NCI-H524 (cell line): ENCODE measurements around the gene MAP2K3.
"Not testable (repeated sequence)": the region's sequence is repeated elsewhere in the genome, so short reads cannot be mapped to it uniquely, and the experiment has no call there.

Source experiments
- DNase-seq, 2 experiments: peaks; one replicate each; lab custom pipeline; 2025; lab: John Stamatoyannopoulos, UW

The MAP2K3 gene

GRCh38 chr17:21296097-21297025 lies 11.8 kb downstream of the MAP2K3 start:
- DNase-seq = no peak

DNA sequence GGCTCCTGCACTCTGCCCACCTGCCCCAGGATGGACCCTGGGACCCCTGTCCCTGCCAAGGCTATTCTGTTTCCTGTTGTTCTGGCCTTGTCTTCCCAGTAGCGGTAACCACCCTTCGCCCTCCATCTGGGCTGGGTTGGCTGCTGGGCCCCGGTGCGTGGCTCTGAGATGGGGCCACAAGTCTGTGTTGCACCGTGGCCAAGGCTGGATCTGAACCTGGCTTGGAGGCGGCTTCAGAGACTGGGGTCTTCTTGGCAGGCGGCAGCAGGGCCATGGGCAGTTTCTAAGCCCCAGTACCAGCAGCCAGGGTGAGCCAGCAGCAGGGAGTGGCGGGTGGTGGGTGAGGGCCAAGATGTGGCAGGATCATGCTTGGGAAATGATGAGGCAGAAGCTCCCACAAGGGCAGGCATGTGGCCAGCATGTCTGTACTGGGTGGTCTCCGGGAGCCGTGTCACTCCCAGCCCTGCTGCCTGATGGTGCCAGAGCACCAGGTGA lies 12.6 kb downstream of the MAP2K3 start:
- DNase-seq = no peak

GRCh38 chr17:21297597-21297996 lies 13.1 kb downstream of the MAP2K3 start:
- no peak for DNase-seq

- no peak for DNase-seq
These were observed 13.8 kb downstream of the MAP2K3 start for GRCh38 chr17:21298056-21298982.

DNA sequence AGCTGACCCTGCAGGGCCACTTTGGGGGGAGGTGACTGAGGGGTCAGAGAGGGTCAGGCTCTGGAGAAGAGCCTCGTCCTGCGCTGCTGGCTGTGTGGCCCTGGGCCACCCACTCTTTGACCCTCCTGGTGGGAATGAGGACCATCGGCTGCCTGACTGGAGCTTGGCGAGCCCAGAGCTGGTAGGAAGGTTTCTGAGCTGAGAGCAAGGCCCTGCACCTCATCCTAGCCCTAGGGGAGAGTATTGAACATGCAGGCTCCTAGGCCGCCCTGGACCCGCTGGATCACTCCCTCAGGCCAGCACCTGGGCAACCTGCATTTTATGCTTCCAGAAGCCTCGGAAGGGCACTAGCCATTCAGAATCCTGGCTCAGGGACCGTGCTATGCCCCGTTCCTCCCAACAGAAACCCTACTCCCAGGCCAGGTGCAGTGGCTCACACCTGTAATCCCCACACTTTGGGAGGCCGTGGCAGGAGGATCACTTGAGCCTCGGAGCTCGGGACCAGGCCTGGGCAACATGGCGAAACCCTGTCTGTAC lies 14.5 kb downstream of the MAP2K3 start:
- no peak for DNase-seq

GRCh38 chr17:21299981-21300600 lies 15.6 kb downstream of the MAP2K3 start:
- peak; percentile 56 to 75 for DNase-seq

DNA sequence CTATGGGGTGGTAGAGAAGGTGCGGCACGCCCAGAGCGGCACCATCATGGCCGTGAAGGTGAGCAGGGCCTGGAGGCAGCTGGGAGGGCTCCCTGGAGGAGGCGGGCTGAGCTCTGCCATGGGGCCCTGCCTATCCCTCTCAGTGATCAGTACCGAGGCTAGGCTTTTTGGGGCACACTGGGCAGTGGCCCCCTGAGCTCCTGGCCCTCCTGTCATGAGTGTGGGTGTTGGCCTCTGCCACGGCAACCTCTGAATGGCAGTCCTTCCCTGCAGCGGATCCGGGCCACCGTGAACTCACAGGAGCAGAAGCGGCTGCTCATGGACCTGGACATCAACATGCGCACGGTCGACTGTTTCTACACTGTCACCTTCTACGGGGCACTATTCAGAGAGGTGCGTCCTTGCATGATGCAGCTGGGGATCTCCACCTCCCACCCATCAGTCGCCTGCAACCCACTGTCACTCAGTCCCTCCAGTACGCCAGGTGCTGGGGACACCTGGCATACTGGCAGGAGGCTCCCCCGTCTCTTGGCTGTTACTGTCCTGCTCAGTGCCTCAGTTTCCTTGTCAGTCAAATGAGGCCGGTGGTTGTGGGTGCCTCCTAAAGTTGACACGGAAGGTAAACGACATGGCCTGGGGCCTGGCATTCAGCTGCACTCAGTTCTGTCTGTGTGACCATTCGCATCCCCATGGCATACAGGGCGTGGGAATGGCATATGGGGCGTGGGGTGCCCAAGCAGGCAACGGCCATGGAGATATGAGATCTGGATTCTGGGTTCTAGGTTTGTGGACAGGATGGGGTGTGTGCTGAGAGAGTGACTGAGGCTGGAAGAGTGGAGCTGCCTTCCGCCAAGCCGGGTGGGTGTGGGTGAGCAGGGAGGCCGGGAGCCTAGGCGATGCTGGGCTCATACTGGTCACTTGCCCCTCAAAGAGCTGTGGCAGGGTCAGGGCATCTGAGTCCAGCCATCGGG lies 16.4 kb downstream of the MAP2K3 start:
- DNase-seq = no peak

- DNase-seq = peak; percentile 75 to 92
These were observed 17.4 kb downstream of the MAP2K3 start for GRCh38 chr17:21301593-21302550.

- no peak for DNase-seq
These were observed 18.4 kb downstream of the MAP2K3 start for GRCh38 chr17:21302711-21303425.

DNA sequence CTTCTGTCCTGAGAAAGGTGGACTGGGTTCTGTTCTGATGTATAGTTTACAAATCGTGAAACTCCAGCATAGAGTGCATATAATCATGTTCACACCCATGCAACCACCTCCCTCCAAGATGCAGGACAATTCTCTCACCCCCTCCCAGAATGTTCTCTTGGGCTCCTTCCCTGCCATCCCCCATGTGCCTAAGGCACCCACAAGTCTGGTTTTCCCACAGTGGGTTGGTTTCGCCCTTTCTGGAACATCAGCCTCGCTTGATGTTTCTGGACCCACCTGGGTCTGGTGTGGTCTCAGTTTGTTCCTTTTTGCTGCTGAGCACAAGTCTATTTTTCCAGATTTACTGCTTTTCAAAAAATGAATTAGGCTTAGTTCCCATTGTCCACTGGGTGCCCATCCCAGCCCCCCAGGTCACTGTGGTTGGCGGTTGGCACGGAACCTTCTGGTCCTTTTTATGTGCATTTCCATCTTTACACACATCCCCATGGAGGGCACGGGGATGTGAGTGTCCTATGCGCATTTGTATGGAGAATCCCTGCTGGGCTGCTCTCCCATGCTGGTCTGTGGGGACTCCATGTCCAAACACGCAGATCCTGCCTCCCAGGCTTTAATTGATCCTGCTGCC lies 19.0 kb downstream of the MAP2K3 start:
- DNase-seq = no peak

- no peak for DNase-seq
These were observed 19.6 kb downstream of the MAP2K3 start for GRCh38 chr17:21304091-21304490.

DNA sequence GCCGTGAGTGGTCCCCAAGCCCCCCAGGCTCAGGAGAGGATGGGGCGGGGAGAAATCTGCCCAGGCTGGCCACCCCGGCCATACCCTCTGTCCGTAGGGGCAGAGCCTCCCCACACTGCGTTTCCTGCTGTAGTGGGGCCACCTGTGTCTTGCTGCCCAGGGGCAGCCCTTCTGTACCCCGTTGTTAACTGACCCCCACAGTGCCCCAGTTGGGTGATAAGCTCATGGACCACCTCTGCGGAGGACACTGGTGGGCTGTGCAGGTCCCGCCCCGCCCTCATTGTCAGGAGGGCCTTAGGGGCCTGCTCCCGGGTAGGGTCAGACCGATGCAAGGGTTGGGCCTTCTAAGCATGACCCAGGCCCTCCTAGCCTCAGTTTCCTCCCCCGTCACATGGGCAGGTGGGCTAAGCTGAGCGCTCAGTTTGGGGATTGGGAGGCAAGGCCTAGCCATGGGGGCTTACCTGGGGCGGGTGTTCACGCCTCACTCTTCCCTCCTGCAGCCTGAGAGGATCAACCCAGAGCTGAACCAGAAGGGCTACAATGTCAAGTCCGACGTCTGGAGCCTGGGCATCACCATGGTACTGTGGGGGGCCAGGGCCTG lies 20.1 kb downstream of the MAP2K3 start:
- not testable (repeated sequence) for DNase-seq

DNA sequence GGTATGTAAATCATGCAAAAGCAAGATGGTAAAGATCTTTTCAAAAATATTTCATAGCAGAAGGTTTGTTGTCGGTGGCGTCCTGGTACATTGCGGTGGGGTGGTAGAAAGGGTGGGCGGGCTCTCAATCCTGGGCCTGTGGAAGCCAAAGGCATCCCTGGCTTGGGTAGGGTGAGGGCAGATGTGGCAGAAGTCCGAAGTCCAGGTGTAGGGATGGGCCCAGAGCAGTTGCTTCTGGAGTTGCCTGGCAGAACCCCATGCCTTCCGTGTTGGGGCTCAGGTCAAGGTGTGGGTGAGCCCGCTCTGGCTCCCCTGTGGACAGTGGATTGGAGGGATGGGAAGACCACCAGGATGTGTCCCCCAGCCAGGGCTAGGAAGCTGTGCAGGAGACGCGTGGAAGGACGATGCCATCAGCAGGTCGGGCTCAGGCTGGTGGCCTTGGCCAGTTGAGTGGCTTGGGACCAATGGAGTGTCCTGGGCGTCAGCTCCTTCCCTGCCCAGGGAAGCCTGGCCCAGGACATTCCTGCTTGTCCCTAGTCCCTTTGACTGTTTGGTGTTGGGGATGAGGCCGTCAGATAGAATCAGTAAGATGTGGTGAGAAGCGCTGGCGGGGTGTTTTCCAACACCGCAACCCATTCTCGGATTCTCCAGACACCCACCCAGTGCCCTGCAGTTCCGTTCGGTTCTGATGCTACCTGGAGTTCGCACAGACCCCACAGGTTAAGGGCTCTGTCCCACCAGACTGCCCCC lies 21.1 kb downstream of the MAP2K3 start:
- not testable (repeated sequence) for DNase-seq

- DNase-seq = not testable (repeated sequence)
These were observed 22.2 kb downstream of the MAP2K3 start for GRCh38 chr17:21306611-21307272.

DNA sequence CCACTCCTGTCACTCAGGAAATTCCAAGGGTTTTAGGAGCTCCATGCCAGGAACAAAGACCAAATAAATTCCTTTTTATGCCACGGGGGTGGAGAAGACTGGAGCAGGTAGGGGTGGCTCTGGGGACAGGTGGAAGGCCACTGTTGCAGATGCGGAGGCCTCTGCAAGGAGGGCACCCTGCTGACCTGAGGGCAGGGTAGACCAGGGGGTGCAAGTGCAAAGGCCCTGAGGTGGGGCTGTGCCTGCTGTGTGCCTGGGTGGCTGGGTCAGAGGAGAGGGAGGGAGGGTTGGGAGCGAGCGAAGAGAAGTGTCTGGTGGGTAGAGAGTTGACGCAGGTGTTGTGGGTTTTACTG lies 22.7 kb downstream of the MAP2K3 start:
- DNase-seq = not testable (repeated sequence)

- DNase-seq = not testable (repeated sequence)
These were observed 24.4 kb downstream of the MAP2K3 start for GRCh38 chr17:21308931-21309381.
